ENCODE measurements around the gene SPPL2B. TPM values are rescaled to one million over a fixed set of nuclear protein-coding genes. Genes with fewer than 3 reads are reported as not detected.

SPPL2B gene
- total and polyA plus RNA-seq, 2 experiments from 2014 or later = 40.9 to 87.7 TPM

DNA sequence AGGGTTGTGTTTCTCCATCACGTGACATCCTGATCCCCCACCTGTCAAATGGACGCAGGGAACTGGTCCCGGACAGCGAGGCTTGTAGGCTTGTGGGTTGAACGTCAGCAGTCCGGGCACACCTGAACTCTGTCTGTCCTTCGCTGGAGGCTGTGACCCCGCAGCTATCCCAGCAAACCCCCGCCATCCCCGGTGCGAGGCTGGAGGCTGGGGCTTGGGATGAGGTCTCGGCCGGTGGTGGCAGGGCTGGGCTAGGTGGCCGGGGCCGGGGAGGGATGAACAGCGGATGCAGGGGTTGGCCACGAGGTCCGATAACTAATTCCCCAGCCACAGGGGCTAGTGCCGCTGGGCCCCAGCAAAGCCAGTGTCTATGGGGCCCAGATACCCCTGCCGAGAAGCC is 8.9 kb upstream of the SPPL2B start:
- no peak for DNase-seq (ENCODE audit: low spot score)
- TF ChIP-seq EZH2phosphoT487 (IDR thresholded peaks at IDR 0.05; ENCODE audit: low read depth, severe bottlenecking, unreplicated experiment) = no peak
- TF ChIP-seq, protein P1, sequence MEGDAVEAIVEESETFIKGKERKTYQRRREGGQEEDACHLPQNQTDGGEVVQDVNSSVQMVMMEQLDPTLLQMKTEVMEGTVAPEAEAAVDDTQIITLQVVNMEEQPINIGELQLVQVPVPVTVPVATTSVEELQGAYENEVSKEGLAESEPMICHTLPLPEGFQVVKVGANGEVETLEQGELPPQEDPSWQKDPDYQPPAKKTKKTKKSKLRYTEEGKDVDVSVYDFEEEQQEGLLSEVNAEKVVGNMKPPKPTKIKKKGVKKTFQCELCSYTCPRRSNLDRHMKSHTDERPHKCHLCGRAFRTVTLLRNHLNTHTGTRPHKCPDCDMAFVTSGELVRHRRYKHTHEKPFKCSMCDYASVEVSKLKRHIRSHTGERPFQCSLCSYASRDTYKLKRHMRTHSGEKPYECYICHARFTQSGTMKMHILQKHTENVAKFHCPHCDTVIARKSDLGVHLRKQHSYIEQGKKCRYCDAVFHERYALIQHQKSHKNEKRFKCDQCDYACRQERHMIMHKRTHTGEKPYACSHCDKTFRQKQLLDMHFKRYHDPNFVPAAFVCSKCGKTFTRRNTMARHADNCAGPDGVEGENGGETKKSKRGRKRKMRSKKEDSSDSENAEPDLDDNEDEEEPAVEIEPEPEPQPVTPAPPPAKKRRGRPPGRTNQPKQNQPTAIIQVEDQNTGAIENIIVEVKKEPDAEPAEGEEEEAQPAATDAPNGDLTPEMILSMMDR (IDR thresholded peaks at IDR 0.05; ENCODE audit: poor library complexity) = no peak
- no peak for TF ChIP-seq EZH2 (IDR thresholded peaks at IDR 0.05; ENCODE audit: borderline replicate concordance)
- 85% methylated on average over 17 of the region's 20 CpGs for WGBS (ENCODE audit: low lambda C conversion rate, missing lambda C conversion rate)
- Histone ChIP-seq H3K4me3 (no peak overlapping the region), H3K27ac (no peak overlapping the region), H3K9me3 (ENCODE audit: low read depth) (no peaks in the 10 kb centered on the region), H2AFZ (no peak overlapping the region), H3K36me3 (replicated peaks; ENCODE audit: insufficient read depth, low read depth) (no peaks in the 10 kb centered on the region), H3K79me2 (no peaks in the 10 kb centered on the region), H3K4me1 (ENCODE audit: insufficient read depth) (no peaks in the 10 kb centered on the region), H3K27me3 (no peaks in the 10 kb centered on the region), H3K9me2 (replicated peaks; ENCODE audit: insufficient read depth) (no peaks in the 10 kb centered on the region), H3K4me2 (no peak overlapping the region), H4K20me1 (ENCODE audit: insufficient read depth, poor library complexity, severe bottlenecking) (no peaks in the 10 kb centered on the region)

DNA sequence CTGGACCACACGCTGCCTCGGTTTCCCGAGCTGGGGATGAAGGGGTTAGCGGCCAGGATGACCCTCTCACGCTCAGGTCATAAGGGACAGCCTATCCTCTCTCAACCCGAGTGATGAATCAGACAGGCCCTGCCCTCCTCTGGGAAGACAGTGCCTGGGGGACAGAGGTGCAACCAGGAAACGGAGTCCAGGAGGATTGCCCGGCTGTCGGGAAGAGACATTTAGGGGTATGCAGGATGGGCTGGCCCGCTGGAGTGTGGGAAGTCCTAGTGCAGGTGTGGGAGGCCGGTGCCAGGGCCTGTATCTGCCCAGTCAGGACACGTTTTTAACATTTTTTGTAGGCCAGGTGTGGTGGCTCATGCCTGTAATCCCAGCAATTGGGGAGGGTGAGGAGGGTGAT is 8.4 kb upstream of the SPPL2B start:
- no peaks in the 10 kb centered on the region for H3K9me2 ChIP-seq (replicated peaks; ENCODE audit: insufficient read depth)
- H2AFZ ChIP-seq = no peak overlapping the region
- H3K4me1 ChIP-seq (ENCODE audit: insufficient read depth) = no peaks in the 10 kb centered on the region
- WGBS (ENCODE audit: low lambda C conversion rate, missing lambda C conversion rate) = 81% methylated on average over 12 of the region's 12 CpGs
- H4K20me1 ChIP-seq (ENCODE audit: insufficient read depth, poor library complexity, severe bottlenecking) = no peaks in the 10 kb centered on the region
- no peaks in the 10 kb centered on the region for H3K36me3 ChIP-seq (replicated peaks; ENCODE audit: insufficient read depth, low read depth)
- no peaks in the 10 kb centered on the region for H3K27me3 ChIP-seq
- no peak overlapping the region for H3K27ac ChIP-seq
- TF ChIP-seq, protein P1 (IDR thresholded peaks at IDR 0.05; ENCODE audit: poor library complexity) = no peak
- no peak for TF ChIP-seq EZH2 (IDR thresholded peaks at IDR 0.05; ENCODE audit: borderline replicate concordance)
- TF ChIP-seq EZH2phosphoT487 (IDR thresholded peaks at IDR 0.05; ENCODE audit: low read depth, severe bottlenecking, unreplicated experiment) = no peak
- H3K79me2 ChIP-seq = no peaks in the 10 kb centered on the region
- H3K9me3 ChIP-seq (ENCODE audit: low read depth) = no peaks in the 10 kb centered on the region
- no peak overlapping the region for H3K4me3 ChIP-seq
- no peak overlapping the region for H3K4me2 ChIP-seq
- DNase-seq (ENCODE audit: low spot score) = no peak

DNA sequence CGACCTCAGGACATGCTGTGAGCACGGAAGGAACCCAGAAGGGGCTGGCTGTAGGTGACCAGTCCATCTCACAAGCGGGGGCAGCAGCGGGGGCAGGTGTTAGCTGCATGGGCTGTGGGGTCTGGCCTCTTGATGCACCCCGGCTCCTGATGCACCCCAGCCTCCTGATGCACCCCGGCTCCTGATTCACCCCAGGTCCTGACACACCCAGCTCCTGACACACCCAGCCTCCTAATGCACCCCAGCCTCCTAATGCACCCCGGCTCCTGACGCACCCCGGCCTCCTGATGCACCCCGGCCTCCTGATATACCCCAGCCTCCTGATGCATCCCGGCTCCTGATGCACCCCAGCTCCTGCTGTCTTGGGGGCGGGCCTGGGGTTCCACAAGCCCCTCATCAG is 7.5 kb upstream of the SPPL2B start:
- Histone ChIP-seq H3K27ac (no peak overlapping the region), H3K27me3 (no peaks in the 10 kb centered on the region), H3K4me3 (no peak overlapping the region), H3K4me1 (ENCODE audit: insufficient read depth) (no peaks in the 10 kb centered on the region), H3K4me2 (no peak overlapping the region), H3K9me2 (replicated peaks; ENCODE audit: insufficient read depth) (no peaks in the 10 kb centered on the region), H3K36me3 (replicated peaks; ENCODE audit: insufficient read depth, low read depth) (no peaks in the 10 kb centered on the region), H3K9me3 (ENCODE audit: low read depth) (no peaks in the 10 kb centered on the region), H3K79me2 (peaks cover 1% of the 10 kb centered on the region), H2AFZ (no peak overlapping the region), H4K20me1 (ENCODE audit: insufficient read depth, poor library complexity, severe bottlenecking) (no peaks in the 10 kb centered on the region)
- TF ChIP-seq EZH2 (IDR thresholded peaks at IDR 0.05; ENCODE audit: borderline replicate concordance) = no peak
- TF ChIP-seq, protein P1 (IDR thresholded peaks at IDR 0.05; ENCODE audit: poor library complexity) = no peak
- TF ChIP-seq EZH2phosphoT487 (IDR thresholded peaks at IDR 0.05; ENCODE audit: low read depth, severe bottlenecking, unreplicated experiment) = no peak
- no peak for DNase-seq (ENCODE audit: low spot score)
- WGBS (ENCODE audit: low lambda C conversion rate, missing lambda C conversion rate) = 94% methylated on average over 12 of the region's 12 CpGs

Measured in hepatocyte (in vitro differentiated cells).